SK-N-MC (cell line): ENCODE data around the gene CALCOCO2.

Experiments
- EZH2 ChIP-seq: fragments of 200-600 bp; sonication (generic); IDR thresholded peaks from one replicate; pipeline ENCODE4 v1.6.1; 2017; ENCODE audit warnings: antibody characterized with exemption
- FOXP2 ChIP-seq: optimal IDR thresholded peaks from 2 replicates; pipeline ENCODE3; 2011; ENCODE audit warnings: mild to moderate bottlenecking, moderate library complexity; ENCODE audit not compliant: insufficient read depth; ENCODE audit errors: extremely low read length, control extremely low read depth
- POLR2AphosphoS5 ChIP-seq: IDR thresholded peaks from 2 replicates; pipeline ENCODE4 v1.6.1; 2012; ENCODE audit warnings: mild to moderate bottlenecking, low read depth, low read length, borderline replicate concordance

GRCh38 chr17:48840441-48840840 is 9.6 kb downstream of the CALCOCO2 start:
- TF ChIP-seq EZH2: no peak
- no peak for TF ChIP-seq FOXP2
- no peak for TF ChIP-seq POLR2AphosphoS5
